VCaP (cell line): ENCODE measurements around the gene SYCE3.
"Not testable (repeated sequence)": the region's sequence is repeated elsewhere in the genome, so short reads cannot be mapped to it uniquely, and the experiment has no call there.

Experiments used
- H3K27ac ChIP-seq: fragments of 450-650 bp; 2 replicates; pipeline ENCODE4 v1.5.1; 2017
- CTCF ChIP-seq: fragments of 450-650 bp; conservative IDR thresholded peaks from 2 replicates; pipeline ENCODE4 v1.5.1; 2017; ENCODE audit warnings: mild to moderate bottlenecking, moderate library complexity

Gene SYCE3

GRCh38 chr22:50544078-50544745 lies 18.5 kb downstream of the SYCE3 start:
- H3K27ac ChIP-seq = no peak overlapping the region
- TF ChIP-seq CTCF = no peak

GRCh38 chr22:50542416-50542927 lies 20.2 kb downstream of the SYCE3 start:
- no peak overlapping the region for H3K27ac ChIP-seq
- TF ChIP-seq CTCF = no peak

- H3K27ac ChIP-seq = not testable (repeated sequence)
These were observed 21.1 kb downstream of the SYCE3 start for GRCh38 chr22:50541667-50542026.

- no peak for TF ChIP-seq CTCF
- H3K27ac ChIP-seq = no peak overlapping the region
These were observed 22.3 kb downstream of the SYCE3 start for GRCh38 chr22:50540381-50540780.

- no peak overlapping the region for H3K27ac ChIP-seq
- TF ChIP-seq CTCF = no peak
These were observed 25.0 kb downstream of the SYCE3 start for GRCh38 chr22:50537765-50538164.

GRCh38 chr22:50536226-50536625 lies 26.5 kb downstream of the SYCE3 start:
- no peak for TF ChIP-seq CTCF
- H3K27ac ChIP-seq = no peak overlapping the region

- no peak for TF ChIP-seq CTCF
- no peak overlapping the region for H3K27ac ChIP-seq
These were observed 27.6 kb downstream of the SYCE3 start for GRCh38 chr22:50535113-50535512.

GRCh38 chr22:50533856-50534711 lies 28.6 kb downstream of the SYCE3 start:
- H3K27ac ChIP-seq = not testable (repeated sequence)
